GM19463 (cell line): ENCODE data around the gene PTPRE.

Experiments
- ATAC-seq: cut with Tn5 transposase; IDR thresholded peaks from one replicate; pipeline ENCODE4 v1.9.1; 2021; ENCODE audit warnings: mild to moderate bottlenecking, moderate library complexity; ENCODE audit not compliant: unreplicated experiment

PTPRE gene

GRCh38 chr10:128018236-128018635 lies 111.3 kb downstream of the PTPRE start:
- ATAC-seq, result no peak

DNA sequence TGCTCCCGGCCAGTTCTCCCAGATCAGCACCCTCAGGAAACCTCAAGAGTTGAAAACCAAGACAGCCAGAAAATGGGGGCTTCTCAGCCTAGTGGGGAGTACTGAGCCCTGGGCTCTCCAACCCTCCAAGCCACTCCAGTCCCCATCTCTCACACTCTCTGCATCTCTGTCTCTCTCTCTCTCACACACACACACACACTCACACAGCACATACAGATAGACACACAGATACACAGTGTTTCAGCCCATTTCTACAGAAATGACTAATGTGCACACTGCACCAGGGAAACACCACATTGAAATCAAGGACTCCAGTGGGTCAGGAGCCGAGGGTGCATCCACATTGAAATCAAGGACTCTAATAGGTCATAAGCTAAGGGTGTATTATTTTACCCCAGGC lies 111.8 kb downstream of the PTPRE start:
- no peak for ATAC-seq

DNA sequence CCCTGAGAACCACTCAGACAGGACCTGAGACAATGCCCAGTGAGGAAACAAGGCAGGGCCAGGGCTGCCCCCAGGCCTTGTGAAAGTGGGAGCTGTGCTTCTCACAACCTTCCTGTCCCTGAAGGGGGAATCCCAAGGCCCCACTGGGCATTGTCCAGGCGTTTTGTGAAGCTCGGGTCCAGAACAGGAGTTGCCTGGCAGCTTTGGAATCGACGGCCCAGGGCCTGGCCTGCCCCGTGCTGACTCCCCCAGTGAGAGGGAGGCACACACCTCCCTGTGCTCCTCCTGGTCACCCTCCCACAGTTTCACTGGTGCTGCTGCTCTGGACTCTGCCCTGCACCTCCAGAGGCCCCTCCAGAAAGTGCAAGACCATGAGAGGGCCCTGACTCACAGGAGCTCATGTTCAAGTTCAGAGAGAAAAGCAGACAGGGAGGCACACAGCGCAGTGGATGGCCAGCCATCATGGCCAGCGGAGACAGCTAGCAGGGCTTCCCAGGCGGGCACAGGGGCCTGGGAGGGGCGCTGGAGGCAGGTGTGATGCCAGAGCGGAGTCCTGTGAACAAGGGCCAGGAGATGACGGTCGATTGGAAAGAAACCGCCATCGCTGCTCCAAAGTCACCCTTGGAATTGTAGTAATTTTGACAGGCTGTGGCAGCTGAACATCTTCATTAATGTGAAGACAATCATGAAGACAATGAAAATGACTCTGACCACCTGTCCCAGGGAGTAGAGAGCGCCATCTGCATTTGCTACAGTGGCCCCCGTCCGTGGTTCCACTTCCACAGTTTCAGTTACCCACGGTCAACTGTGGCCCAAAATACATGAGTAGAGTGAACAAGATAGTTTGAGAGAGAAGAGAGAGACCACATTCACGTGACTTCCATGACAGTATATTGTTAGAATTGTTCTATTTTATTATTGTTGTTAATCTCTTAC lies 115.6 kb downstream of the PTPRE start:
- no peak for ATAC-seq

GRCh38 chr10:128024426-128024825 lies 117.5 kb downstream of the PTPRE start:
- ATAC-seq, result no peak

- no peak for ATAC-seq
Observed at GRCh38 chr10:128025437-128025836, 118.5 kb downstream of the PTPRE start.

DNA sequence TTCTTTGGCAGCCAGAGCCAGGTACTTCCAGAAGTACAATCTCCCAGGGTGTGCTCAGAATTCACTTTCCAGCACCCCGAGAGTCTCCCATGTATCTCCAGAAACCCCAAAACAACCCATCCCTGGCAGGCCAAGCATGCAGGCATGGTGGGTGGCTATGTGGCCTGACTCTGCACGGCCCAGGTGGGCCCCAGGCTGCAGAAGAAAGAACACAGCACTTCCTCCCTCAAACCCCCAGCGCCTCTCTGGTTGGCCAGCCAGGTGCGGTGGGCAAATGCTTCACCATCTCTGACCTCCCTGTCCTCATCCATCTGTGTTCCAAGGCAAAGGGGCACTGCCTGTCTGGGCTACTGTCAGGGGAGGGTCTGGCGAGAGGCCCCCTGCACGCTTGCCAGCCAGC lies 119.0 kb downstream of the PTPRE start:
- ATAC-seq, result no peak

GRCh38 chr10:128026615-128027300 lies 119.9 kb downstream of the PTPRE start:
- ATAC-seq, result no peak

GRCh38 chr10:128027306-128027705 lies 120.4 kb downstream of the PTPRE start:
- ATAC-seq, result no peak

DNA sequence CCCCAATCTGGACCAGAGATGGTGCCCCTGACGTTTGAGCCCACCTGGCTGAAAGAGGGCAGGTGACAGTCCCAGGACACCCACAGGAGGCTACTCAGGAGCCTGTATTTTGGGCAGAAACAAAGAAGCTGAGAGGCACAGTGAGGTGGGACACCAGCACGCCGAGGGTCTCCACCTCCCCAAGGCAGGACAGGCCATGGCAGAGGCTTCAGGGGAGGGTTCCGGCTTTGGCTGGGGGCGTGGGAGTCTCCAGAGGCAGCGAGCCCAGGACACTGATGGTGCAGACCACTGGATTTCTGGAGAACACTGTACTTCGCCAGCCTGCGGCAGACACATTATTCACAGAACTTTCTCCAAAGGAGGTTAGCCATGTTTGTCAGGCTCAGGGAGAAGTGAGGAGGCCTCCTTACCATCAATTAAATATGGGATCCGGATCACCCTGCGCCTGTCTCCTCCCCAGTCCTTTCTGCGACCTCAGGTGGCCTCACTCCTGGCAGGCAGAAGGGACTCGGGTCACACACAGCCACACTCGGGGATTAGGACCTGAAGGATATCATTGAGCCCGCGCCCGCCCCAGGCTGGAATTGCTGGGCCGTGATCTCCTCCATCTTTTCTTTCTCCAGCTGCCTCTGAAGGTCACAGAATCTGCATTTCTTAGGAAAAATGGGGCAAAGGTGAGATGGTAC lies 121.1 kb downstream of the PTPRE start:
- ATAC-seq, result no peak

DNA sequence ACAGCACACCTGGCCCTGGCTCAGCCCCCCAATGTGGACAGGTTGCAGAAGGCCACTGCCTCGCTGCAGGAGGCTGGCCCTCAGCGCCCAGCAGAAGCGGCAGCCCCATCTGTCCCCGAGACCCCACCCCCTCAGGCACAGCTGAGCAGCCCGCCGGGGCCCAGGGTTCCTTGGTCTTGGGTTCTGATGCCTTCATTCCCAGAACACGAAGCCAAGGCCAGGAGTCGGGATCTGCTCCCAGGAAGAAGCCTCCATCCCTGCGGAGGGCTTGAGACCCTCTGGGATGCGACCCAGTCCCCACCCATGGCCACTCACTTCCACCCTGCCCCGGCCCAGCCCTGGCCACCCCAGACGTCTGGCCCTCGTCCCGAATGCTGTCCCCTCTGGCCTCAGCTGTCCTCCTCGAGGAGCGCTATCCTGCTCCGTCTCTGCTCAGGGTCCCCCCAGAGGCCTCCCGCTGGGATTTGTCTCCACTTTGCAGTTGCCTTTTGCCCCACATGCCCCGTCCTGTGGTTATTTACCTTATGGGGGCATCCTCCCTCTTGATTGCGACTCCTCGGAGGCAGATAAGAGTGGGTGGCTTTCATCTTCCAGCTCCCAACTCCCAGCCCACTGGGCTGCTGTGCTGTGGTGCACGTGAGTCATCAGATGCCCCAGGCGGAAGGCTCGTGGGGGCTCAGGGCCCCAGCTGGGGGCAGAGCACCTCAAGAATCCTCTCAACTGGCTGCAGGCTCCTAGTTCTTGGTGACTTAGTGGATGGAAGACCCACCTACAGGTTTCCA lies 121.8 kb downstream of the PTPRE start:
- no peak for ATAC-seq

GRCh38 chr10:128029290-128029651 lies 122.4 kb downstream of the PTPRE start:
- ATAC-seq, result no peak

- no peak for ATAC-seq
Observed at GRCh38 chr10:128029731-128030369, 122.9 kb downstream of the PTPRE start.

GRCh38 chr10:128030498-128031072 lies 123.7 kb downstream of the PTPRE start:
- no peak for ATAC-seq

- ATAC-seq, result no peak
Observed at GRCh38 chr10:128031216-128031615, 124.3 kb downstream of the PTPRE start.

GRCh38 chr10:128032466-128032865 lies 125.6 kb downstream of the PTPRE start:
- ATAC-seq, result no peak

DNA sequence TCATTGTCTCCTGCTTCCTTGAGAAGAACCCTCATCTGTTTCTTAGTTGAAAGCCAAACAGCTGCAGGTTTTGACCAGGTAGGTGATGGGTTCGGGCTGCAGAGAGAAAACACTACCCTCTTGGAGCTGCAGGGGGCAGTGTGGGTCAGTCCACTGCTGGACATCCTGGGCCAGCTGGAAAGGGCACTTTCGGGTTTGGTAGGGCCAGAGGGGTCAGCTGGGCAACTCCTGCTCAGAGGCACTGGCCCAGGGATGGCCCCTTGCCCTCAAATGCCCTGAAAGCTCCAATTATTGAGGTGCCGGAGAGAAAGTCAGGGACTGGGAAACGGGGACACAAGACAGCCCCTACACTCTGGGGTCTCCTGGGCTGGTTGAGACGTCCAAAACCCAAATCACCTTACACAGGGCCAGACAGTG lies 128.7 kb downstream of the PTPRE start:
- no peak for ATAC-seq

GRCh38 chr10:128036011-128036615 lies 129.2 kb downstream of the PTPRE start:
- ATAC-seq, result no peak

DNA sequence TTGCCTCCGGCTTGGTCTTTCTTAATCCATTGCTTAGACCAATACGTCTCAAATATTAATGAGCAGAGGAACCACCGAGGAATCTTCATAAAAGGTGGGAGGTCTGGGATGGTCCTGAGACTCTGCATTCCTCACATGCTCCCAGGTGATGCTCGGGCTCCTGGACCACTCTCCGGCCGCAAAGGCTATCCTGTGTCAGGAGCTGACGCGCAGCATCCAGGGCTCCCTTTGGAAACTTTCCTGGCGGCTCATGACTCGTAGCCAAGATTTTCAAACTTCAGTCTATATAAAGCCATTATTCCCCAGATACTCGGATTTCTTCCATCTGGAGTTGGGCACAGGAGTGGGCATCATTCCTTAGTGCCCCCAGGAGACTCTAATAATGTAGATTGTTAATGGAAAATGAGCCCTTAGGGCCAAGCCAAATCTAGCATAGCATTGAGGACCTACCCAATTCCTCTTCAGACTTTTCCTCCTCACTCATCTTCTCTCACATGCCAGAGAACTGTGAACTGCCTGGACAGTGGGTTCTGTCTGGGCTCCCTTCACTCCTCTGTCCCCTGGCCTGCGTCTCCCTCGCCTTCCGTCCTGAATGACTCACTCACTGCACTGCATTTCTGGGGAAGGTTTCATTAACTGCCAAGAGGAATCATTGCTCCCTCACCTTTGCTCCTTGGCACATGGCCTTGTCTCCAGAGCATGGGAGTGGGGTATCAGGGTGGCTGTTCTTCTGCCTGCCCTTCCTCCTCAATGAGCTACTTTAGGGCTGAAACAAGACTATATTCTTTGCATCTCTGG lies 130.0 kb downstream of the PTPRE start:
- ATAC-seq, result no peak

GRCh38 chr10:128040096-128040495 lies 133.2 kb downstream of the PTPRE start:
- no peak for ATAC-seq
